K562 (cell line): ENCODE data around the gene MYB. TPM values are rescaled to one million over a fixed set of nuclear protein-coding genes. Genes with fewer than 3 reads are reported as not detected.

Experiments
- C11orf30 ChIP-seq: fragments of 450-650 bp; IDR thresholded peaks from 2 replicates; pipeline ENCODE4 v1.6.1; 2016; ENCODE audit warnings: low read depth, mild to moderate bottlenecking
- EHMT2 ChIP-seq: fragments of 450-650 bp; IDR thresholded peaks from 2 replicates; pipeline ENCODE4 v1.6.1; 2018; ENCODE audit warnings: antibody characterized with exemption
- FOS ChIP-seq: IDR thresholded peaks from 3 replicates; pipeline ENCODE4 v1.6.1; 2011; ENCODE audit not compliant: insufficient read length; ENCODE audit errors: extremely low read depth
- GTF2E2 ChIP-seq: fragments of 200-800 bp; sonication (Bioruptor generic); IDR thresholded peaks from 2 replicates; pipeline ENCODE4 v1.6.1; 2016; ENCODE audit warnings: missing genetic modification characterization, missing compliant biosample characterization
- HNRNPLL ChIP-seq: fragments of 200-400 bp; formaldehyde crosslinking; IDR thresholded peaks from 2 replicates; pipeline ENCODE4 v1.6.1; 2017; ENCODE audit warnings: low read length, low read depth, mild to moderate bottlenecking; ENCODE audit not compliant: poor library complexity, severe bottlenecking
- MAFK ChIP-seq: IDR thresholded peaks from 2 replicates; pipeline ENCODE4 v1.6.1; 2011; ENCODE audit warnings: low read length, improper control_type of control experiment
- MBD1 ChIP-seq: fragments of 250-450 bp; sonication (Bioruptor Pico); IDR thresholded peaks from 2 replicates; pipeline ENCODE4 v1.8.0; 2022; ENCODE audit warnings: inconsistent platforms
- MCM2 ChIP-seq: fragments of 450-650 bp; IDR thresholded peaks from 2 replicates; pipeline ENCODE4 v1.6.1; 2017; ENCODE audit warnings: low read depth, mild to moderate bottlenecking
- MEIS2 ChIP-seq: fragments of 450-650 bp; IDR thresholded peaks from 2 replicates; pipeline ENCODE4 v1.6.1; 2014; ENCODE audit warnings: mild to moderate bottlenecking; ENCODE audit not compliant: partially characterized antibody
- NR2C2 ChIP-seq, 2 experiments: fragments of 200-800 bp in 1 of 2; sonication (Bioruptor generic) in 1 of 2; sonication (generic) in 1 of 2; formaldehyde crosslinking in 1 of 2; IDR thresholded peaks; 2 replicates each; pipeline versions ENCODE4 v1.6.1 to v1.8.0; 2016 to 2022; ENCODE audit warnings: mild to moderate bottlenecking in 1 of 2, missing compliant biosample characterization in 1 of 2, missing genetic modification characterization in 1 of 2, missing genetic modification reagents in 1 of 2
- POLR2G ChIP-seq: fragments of 200-400 bp; formaldehyde crosslinking; IDR thresholded peaks from 2 replicates; pipeline ENCODE4 v1.6.1; 2017; ENCODE audit warnings: low read depth, mild to moderate bottlenecking, antibody characterized with exemption, low read length, moderate library complexity
- RBFOX2 ChIP-seq: fragments of 200-400 bp; formaldehyde crosslinking; IDR thresholded peaks from 2 replicates; pipeline ENCODE4 v1.6.1; 2017; ENCODE audit warnings: low read depth, mild to moderate bottlenecking, low read length, moderate library complexity
- SLC30A9 ChIP-seq: fragments of 250-450 bp; sonication (Bioruptor Pico); IDR thresholded peaks from 2 replicates; pipeline ENCODE4 v1.8.0; 2022; ENCODE audit warnings: mild to moderate bottlenecking, moderate library complexity
- SMAD2 ChIP-seq: fragments of 150-350 bp; IDR thresholded peaks from 2 replicates; pipeline ENCODE4 v1.6.1; 2014; ENCODE audit warnings: low read depth, mild to moderate bottlenecking, low read length
- SMARCC2 ChIP-seq: fragments of 450-650 bp; IDR thresholded peaks from 2 replicates; pipeline ENCODE4 v1.6.1; 2017; ENCODE audit warnings: antibody characterized with exemption, moderate library complexity, mild to moderate bottlenecking, low read depth
- SREBF1 ChIP-seq: fragments of 150-350 bp; IDR thresholded peaks from 2 replicates; pipeline ENCODE4 v1.6.1; 2014; ENCODE audit warnings: antibody characterized with exemption, low read depth, low read length, borderline replicate concordance
- SUPT5H ChIP-seq: fragments of 450-650 bp; IDR thresholded peaks from 2 replicates; pipeline ENCODE4 v1.6.1; 2016
- ZNF212 ChIP-seq: fragments of 450-650 bp; formaldehyde crosslinking; IDR thresholded peaks from 2 replicates; pipeline ENCODE4 v1.4.0; 2020; ENCODE audit warnings: mild to moderate bottlenecking
- ZNF75A ChIP-seq: fragments of 450-650 bp; formaldehyde crosslinking; IDR thresholded peaks from 2 replicates; pipeline ENCODE4 v1.4.0; 2020; ENCODE audit warnings: mild to moderate bottlenecking
- ZZZ3 ChIP-seq: fragments of 450-650 bp; IDR thresholded peaks from 2 replicates; pipeline ENCODE4 v1.6.1; 2016; ENCODE audit warnings: antibody characterized with exemption, mild to moderate bottlenecking, moderate library complexity
- polyA plus RNA-seq, 8 experiments: library from polyadenylated mRNA; depleted of rRNA in 4 of 8; stranded (reverse) in 5 of 8; unstranded in 3 of 8; fragments of >200 nt; fragmentation: Nextera tagmentation in 2 of 8; fragmentation: Illumina TruSeq in 1 of 8; extraction: Ambion mirVana in 2 of 8; extraction: Trizol in 1 of 8; gene quantifications; 2 replicates each; pipeline versions ENCODE4 v1.2.1 to v1.2.3, GENCODE V29; 2011 to 2014; ENCODE audit warnings: inconsistent platforms in 1 of 8, missing spikeins in 1 of 8
- total RNA-seq, 7 experiments: library from RNA; depleted of rRNA in 6 of 7; stranded (reverse); fragments of >200 nt in 6 of 7; fragmentation: Illumina TruSeq in 2 of 7; extraction: Trizol in 2 of 7; gene quantifications; 2 replicates each; pipeline versions ENCODE4 v1.2.1 to v1.2.3, GENCODE V29; 2011 to 2021; ENCODE audit warnings: low replicate concordance in 1 of 7
- TF ChIP-seq, protein P1 (sequence below): fragments of 250-450 bp; sonication (Bioruptor Pico); IDR thresholded peaks from 2 replicates; pipeline ENCODE4 v1.5.1; 2021; ENCODE audit warnings: mild to moderate bottlenecking
- TF ChIP-seq, protein P2 (sequence below), 2 experiments: fragments of 450-650 bp; IDR thresholded peaks; 2 replicates each; pipeline ENCODE4 v1.6.1; 2018; ENCODE audit warnings: mild to moderate bottlenecking in 2 of 2, low read depth in 1 of 2; ENCODE audit not compliant: partially characterized antibody in 2 of 2

Gene MYB
- total and polyA plus RNA-seq, 9 of the 15 experiments (the other 6 are each of a cell fraction or from before 2014, with no cell fraction given): 35.8 to 218 (median 140) TPM

- TF ChIP-seq, protein P1, sequence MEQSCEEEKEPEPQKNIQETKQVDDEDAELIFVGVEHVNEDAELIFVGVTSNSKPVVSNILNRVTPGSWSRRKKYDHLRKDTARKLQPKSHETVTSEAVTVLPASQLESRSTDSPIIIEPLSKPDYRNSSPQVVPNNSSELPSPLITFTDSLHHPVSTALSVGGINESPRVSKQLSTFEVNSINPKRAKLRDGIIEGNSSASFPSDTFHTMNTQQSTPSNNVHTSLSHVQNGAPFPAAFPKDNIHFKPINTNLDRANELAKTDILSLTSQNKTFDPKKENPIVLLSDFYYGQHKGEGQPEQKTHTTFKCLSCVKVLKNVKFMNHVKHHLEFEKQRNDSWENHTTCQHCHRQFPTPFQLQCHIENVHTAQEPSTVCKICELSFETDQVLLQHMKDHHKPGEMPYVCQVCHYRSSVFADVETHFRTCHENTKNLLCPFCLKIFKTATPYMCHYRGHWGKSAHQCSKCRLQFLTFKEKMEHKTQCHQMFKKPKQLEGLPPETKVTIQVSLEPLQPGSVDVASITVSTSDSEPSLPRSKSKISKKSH (CRISPR knock-in tag): no peak
- TF ChIP-seq SMARCC2 (no peak), HNRNPLL (no peak), MCM2 (no peak), SREBF1 (no peak), MBD1 (CRISPR knock-in tag) (no peak), EHMT2 (no peak), SUPT5H (0 out of 2 replicates have a peak, but pooled peaks have one; percentile 26), ZZZ3 (no peak), MAFK (peak; percentile 98), SLC30A9 (CRISPR knock-in tag) (no peak), GTF2E2 (tag) (no peak), FOS (no peak), RBFOX2 (0 out of 2 replicates have a peak, but pooled peaks have one; percentile 8), ZNF212 (CRISPR knock-in tag) (no peak), ZNF75A (CRISPR knock-in tag) (no peak), MEIS2 (no peak), C11orf30 (peak; percentile 91), POLR2G (no peak), SMAD2 (no peak), NR2C2 (CRISPR knock-in tag; IDR thresholded peaks at IDR 0.05) (no peak), NR2C2 (tag; IDR thresholded peaks at IDR 0.05) (no peak)
- TF ChIP-seq, protein P2, sequence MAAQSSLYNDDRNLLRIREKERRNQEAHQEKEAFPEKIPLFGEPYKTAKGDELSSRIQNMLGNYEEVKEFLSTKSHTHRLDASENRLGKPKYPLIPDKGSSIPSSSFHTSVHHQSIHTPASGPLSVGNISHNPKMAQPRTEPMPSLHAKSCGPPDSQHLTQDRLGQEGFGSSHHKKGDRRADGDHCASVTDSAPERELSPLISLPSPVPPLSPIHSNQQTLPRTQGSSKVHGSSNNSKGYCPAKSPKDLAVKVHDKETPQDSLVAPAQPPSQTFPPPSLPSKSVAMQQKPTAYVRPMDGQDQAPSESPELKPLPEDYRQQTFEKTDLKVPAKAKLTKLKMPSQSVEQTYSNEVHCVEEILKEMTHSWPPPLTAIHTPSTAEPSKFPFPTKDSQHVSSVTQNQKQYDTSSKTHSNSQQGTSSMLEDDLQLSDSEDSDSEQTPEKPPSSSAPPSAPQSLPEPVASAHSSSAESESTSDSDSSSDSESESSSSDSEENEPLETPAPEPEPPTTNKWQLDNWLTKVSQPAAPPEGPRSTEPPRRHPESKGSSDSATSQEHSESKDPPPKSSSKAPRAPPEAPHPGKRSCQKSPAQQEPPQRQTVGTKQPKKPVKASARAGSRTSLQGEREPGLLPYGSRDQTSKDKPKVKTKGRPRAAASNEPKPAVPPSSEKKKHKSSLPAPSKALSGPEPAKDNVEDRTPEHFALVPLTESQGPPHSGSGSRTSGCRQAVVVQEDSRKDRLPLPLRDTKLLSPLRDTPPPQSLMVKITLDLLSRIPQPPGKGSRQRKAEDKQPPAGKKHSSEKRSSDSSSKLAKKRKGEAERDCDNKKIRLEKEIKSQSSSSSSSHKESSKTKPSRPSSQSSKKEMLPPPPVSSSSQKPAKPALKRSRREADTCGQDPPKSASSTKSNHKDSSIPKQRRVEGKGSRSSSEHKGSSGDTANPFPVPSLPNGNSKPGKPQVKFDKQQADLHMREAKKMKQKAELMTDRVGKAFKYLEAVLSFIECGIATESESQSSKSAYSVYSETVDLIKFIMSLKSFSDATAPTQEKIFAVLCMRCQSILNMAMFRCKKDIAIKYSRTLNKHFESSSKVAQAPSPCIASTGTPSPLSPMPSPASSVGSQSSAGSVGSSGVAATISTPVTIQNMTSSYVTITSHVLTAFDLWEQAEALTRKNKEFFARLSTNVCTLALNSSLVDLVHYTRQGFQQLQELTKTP (IDR thresholded peaks at IDR 0.05; ENCODE audit: low read depth in 1 of 2, partially characterized antibody in 2 of 2): no peak
Measured at GRCh38 chr6:135196739-135197510, 15.8 kb downstream of the MYB start (continued).
